ENCODE data around the gene PTPRM. TPM values are rescaled to one million over a fixed set of nuclear protein-coding genes. Genes with fewer than 3 reads are reported as not detected.

The PTPRM gene
- total and polyA plus RNA-seq, 2 donors (not counting 3 experiments of a cell fraction or from before 2014, with no cell fraction given): 37.4 to 43.7 TPM

GRCh38 chr18:7524786-7525185 is 42.3 kb upstream of the PTPRM start:
- no peaks in the 10 kb centered on the region for H3K4me1 ChIP-seq (ENCODE audit: control insufficient read depth, extremely low read depth, insufficient read depth, low read length)
- no peaks in the 10 kb centered on the region for H3K9me3 ChIP-seq (replicated peaks; ENCODE audit: control insufficient read depth, insufficient read depth, low read length)
- intact Hi-C loops (cut with micrococcal nuclease): no loop called here
- ChIA-PET CTCF (interaction anchor here (1.6 kb wide), 1 partner anchor 252 kb away, joined by 6 read pairs; no protein-coding TSS in a partner anchor), POLR2A (no interaction called here)
- FAIRE-seq: no peak
- H3K9ac ChIP-seq (replicated peaks; ENCODE audit: extremely low read depth, insufficient read depth, low read length): no peak overlapping the region
- H3K4me2 ChIP-seq (ENCODE audit: insufficient read depth, low read length): no peak overlapping the region
- H3K4me3 ChIP-seq (replicated peaks in 1 of 3; ENCODE audit: insufficient read depth in 1 of 3, low read depth in 1 of 3, low read length in 3 of 3): no peak overlapping the region
- H3K27me3 ChIP-seq (ENCODE audit: control insufficient read depth in 2 of 2, insufficient read depth in 2 of 2, low read length in 2 of 2): peaks cover 0 to 7% of the 10 kb centered on the region in 2 experiments
- no peaks in the 10 kb centered on the region for H3K79me2 ChIP-seq (ENCODE audit: control insufficient read depth, insufficient read depth, low read length)
- H3K36me3 ChIP-seq (ENCODE audit: control insufficient read depth in 2 of 2, extremely low read depth in 1 of 2, insufficient read depth in 2 of 2, low read length in 2 of 2): no peaks in the 10 kb centered on the region
- no peaks in the 10 kb centered on the region for H4K20me1 ChIP-seq (replicated peaks; ENCODE audit: control insufficient read depth, extremely low read depth, insufficient read depth, low read length)
- dilution Hi-C loops (cut with MboI; ENCODE audit: extremely low pct_ligation_motif_present, low sequenced_read_pairs): no loop called here
- DNase-seq (ENCODE audit: low read depth, low spot score): no peak
- no peak for TF ChIP-seq CTCF (IDR thresholded peaks at IDR 0.05; ENCODE audit: extremely low read depth in 1 of 2, insufficient read depth in 1 of 2, low read depth in 1 of 2, low read length in 2 of 2)
- no TSS peak for BruUV-seq (replicated peaks)
- no peak overlapping the region for H2AFZ ChIP-seq (ENCODE audit: low read depth, low read length)
- no peak overlapping the region for H3K27ac ChIP-seq (ENCODE audit: insufficient read depth, low read depth, low read length)
- H3K9me1 ChIP-seq (replicated peaks; ENCODE audit: control insufficient read depth, extremely low read depth, insufficient read depth, low read length): no peaks in the 10 kb centered on the region

GRCh38 chr18:7532942-7533341 is 34.2 kb upstream of the PTPRM start:
- no peak overlapping the region for H2AFZ ChIP-seq (ENCODE audit: low read depth, low read length)
- H4K20me1 ChIP-seq (replicated peaks; ENCODE audit: control insufficient read depth, extremely low read depth, insufficient read depth, low read length): no peaks in the 10 kb centered on the region
- H3K27me3 ChIP-seq (ENCODE audit: control insufficient read depth in 2 of 2, insufficient read depth in 2 of 2, low read length in 2 of 2): peaks cover 0 to 4% of the 10 kb centered on the region in 2 experiments
- intact Hi-C loops (cut with micrococcal nuclease): no loop called here
- no peaks in the 10 kb centered on the region for H3K9me1 ChIP-seq (replicated peaks; ENCODE audit: control insufficient read depth, extremely low read depth, insufficient read depth, low read length)
- no peaks in the 10 kb centered on the region for H3K9me3 ChIP-seq (replicated peaks; ENCODE audit: control insufficient read depth, insufficient read depth, low read length)
- no peak for FAIRE-seq
- no peak overlapping the region for H3K9ac ChIP-seq (replicated peaks; ENCODE audit: extremely low read depth, insufficient read depth, low read length)
- no peaks in the 10 kb centered on the region for H3K79me2 ChIP-seq (ENCODE audit: control insufficient read depth, insufficient read depth, low read length)
- dilution Hi-C loops (cut with MboI; ENCODE audit: extremely low pct_ligation_motif_present, low sequenced_read_pairs): no loop called here
- no peaks in the 10 kb centered on the region for H3K4me1 ChIP-seq (ENCODE audit: control insufficient read depth, extremely low read depth, insufficient read depth, low read length)
- no peak overlapping the region for H3K4me3 ChIP-seq (replicated peaks in 1 of 3; ENCODE audit: insufficient read depth in 1 of 3, low read depth in 1 of 3, low read length in 3 of 3)
- H3K4me2 ChIP-seq (ENCODE audit: insufficient read depth, low read length): no peak overlapping the region
- no peak overlapping the region for H3K27ac ChIP-seq (ENCODE audit: insufficient read depth, low read depth, low read length)
- no peak for TF ChIP-seq MAX (IDR thresholded peaks at IDR 0.05; ENCODE audit: insufficient read depth, insufficient read length)
- no peak for TF ChIP-seq POLR2A (IDR thresholded peaks at IDR 0.05; ENCODE audit: low read depth, low read length)
- no peak for TF ChIP-seq MYC (IDR thresholded peaks at IDR 0.05; ENCODE audit: low read depth, low read length)
- TF ChIP-seq JUN (IDR thresholded peaks at IDR 0.05; ENCODE audit: borderline replicate concordance, insufficient read depth, insufficient read length, low read depth): no peak
- no peak for TF ChIP-seq CTCF (IDR thresholded peaks at IDR 0.05; ENCODE audit: extremely low read depth in 1 of 2, insufficient read depth in 1 of 2, low read depth in 1 of 2, low read length in 2 of 2)
- no peak for TF ChIP-seq FOS (IDR thresholded peaks at IDR 0.05; ENCODE audit: borderline replicate concordance, insufficient read depth, low read length)
- no peak for TF ChIP-seq EZH2 (IDR thresholded peaks at IDR 0.05; ENCODE audit: borderline replicate concordance, low read depth, low read length, severe bottlenecking)
- no peak for TF ChIP-seq GATA2 (IDR thresholded peaks at IDR 0.05; ENCODE audit: insufficient read depth, insufficient read length, low read depth, low read length)
- TF ChIP-seq POLR2AphosphoS5 (IDR thresholded peaks at IDR 0.05; ENCODE audit: insufficient read depth, low read depth, low read length): no peak
- no peaks in the 10 kb centered on the region for H3K36me3 ChIP-seq (ENCODE audit: control insufficient read depth in 2 of 2, extremely low read depth in 1 of 2, insufficient read depth in 2 of 2, low read length in 2 of 2)
- POLR2A ChIA-PET: no interaction called here
- CTCF ChIA-PET: interaction anchor here (0.7 to 2.2 kb wide), 3 partner anchors 10 to 261 kb away, joined by 3 to 6 read pairs (median 5); no protein-coding TSS in a partner anchor
- BruUV-seq (replicated peaks): no TSS peak
- DNase-seq (ENCODE audit: low read depth, low spot score): no peak

Measured in endothelial cell of umbilical vein (primary cell).